Activated CD8-positive, alpha-beta memory T cell treated with anti-CD3 and anti-CD28 coated beads, Interleukin-2, amount 50 U/mL, for 24 hours (primary cell): ENCODE data around the gene NUP85.
"Not testable (repeated sequence)": the region's sequence is repeated elsewhere in the genome, so short reads cannot be mapped to it uniquely, and the experiment has no call there.

Experiments
- DNase-seq: peaks from one replicate; pipeline ENCODE4 v3.0.0-alpha.2; 2020; ENCODE audit errors: extremely low read depth

The NUP85 gene

DNA sequence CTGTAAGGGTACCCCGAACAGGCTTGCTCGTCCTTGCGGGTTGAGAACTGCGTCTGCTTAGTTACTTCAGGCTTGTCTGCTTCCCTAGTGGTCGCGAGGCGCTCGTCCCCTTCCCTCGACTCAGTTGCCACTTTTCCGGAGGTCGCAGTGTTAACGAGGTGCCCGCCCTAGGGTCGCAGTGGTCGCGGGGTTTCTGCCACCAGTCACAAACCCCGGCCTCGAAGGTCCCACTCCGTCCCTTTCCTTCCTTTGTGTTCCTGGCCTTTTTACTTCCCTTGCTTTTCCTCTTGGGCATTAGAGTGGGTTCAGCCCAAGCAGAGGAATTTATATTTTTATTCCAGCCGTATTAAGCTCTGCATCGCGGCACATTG, 299 bp downstream of the NUP85 start:
- DNase-seq, result no peak

- DNase-seq, result not testable (repeated sequence)
Observed at GRCh38 chr17:75207050-75207407, 1.6 kb downstream of the NUP85 start.

GRCh38 chr17:75207760-75208159, 2.3 kb downstream of the NUP85 start:
- DNase-seq, result no peak

DNA sequence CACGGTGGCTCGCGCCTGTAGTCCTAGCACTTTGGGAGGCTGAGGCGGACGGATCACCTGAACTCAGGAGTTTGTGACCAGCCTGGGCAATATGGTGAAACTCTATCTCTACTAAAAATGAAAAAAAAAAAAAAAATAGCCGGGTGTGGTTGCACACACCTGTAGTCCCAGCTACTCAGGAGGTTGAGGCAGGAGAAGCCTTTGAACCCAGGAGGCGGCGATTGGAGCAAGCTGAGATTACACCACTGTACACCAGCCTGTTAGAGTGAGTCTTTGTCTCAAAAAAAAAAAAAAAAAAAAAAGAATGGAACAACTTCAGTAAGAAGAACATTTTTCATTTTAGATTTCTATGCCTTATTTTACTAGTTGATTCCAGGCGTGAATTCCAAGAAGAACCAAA, 2.7 kb downstream of the NUP85 start:
- DNase-seq, result no peak

DNA sequence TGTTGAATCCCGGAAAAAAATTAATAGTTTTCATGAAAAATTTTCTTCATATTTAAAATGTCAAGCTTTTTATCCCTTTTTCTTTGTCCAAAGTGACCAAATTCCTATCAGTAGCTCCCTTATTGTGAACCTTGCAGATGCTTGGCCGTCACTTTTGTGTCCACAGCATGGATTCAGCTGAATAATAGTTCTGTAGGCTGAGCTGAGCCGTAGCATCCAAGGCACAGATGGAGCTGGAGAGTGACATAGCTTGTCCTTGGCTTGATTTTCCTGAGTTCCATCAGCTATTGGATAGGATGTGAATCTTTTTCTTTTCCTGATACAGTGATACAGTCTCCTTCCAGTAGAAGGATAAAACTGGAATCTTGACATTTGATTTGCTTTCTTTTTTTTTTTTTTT, 3.6 kb downstream of the NUP85 start:
- DNase-seq, result no peak

DNA sequence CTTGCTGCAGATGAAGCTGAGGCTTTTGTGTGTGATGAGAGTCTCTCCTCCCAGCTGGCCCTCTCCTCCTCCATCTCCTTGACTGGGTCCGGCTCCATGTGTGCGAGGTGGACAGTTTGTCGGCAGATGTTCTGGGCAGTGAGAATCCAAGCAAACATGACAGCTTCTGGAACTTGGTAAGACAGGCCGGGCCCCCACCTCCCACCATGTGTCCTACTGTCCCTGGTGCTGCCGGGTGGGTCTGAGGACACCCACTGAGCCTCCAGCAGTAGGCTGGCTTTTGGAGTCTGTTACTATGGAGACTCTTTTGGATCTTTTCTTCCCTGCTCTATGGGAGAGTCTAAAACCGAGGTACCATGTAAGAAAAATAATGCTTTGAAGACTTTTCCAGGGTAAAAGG, 12.7 kb downstream of the NUP85 start:
- no peak for DNase-seq

DNA sequence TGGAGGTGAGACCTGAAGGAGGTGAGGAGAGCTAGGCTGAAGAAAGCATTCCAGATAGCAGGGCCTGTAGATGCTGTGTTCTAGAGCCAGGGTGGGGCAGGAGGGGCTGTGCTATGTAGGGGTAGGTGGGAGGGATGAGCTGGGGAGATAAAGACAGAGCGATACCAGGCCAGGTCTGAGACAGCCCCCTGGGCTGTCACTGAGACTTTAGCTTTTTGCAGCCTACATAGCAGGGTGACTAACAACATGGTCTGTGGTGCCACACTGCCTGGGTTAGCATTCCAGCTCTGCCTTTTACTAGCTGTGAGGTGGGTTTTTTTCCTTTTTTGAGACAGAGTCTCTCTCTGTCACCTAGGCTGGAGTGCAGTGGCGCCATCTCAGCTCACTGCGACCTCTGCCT, 14.3 kb downstream of the NUP85 start:
- DNase-seq, result no peak

DNA sequence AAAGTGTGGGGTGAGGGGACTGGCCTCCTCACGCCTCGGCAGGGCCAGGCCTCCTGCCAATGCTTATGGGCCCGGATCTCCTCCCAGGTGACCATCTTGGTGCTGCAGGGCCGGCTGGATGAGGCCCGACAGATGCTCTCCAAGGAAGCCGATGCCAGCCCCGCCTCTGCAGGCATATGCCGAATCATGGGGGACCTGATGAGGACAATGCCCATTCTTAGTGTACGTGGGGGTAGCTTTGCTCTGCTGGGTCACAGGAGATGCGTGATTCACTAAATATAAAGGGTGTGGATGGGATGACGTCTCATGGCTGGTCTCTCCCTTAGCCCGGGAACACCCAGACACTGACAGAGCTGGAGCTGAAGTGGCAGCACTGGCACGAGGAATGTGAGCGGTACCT, 19.5 kb downstream of the NUP85 start:
- no peak for DNase-seq

DNA sequence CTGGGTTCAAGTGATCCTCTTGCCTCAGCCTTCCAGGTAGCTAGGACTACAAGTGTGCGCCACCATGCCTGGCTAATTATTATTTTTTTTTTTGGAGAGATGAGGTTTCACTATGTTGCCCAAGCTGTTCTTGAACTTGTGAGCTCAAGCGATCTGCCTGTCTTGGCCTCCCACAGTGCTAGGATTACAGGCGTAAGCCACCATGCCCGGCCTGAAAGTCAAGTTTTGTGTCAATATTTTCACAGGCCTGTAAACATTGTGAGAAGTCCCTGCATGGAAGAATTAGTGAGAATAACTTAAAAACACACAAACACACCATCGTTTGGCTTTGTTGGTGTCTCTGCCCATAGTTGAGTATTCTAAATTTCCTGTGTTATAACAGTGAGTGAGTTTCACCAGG, 22.2 kb downstream of the NUP85 start:
- no peak for DNase-seq

- no peak for DNase-seq
Observed at GRCh38 chr17:75228305-75228704, 22.8 kb downstream of the NUP85 start.

DNA sequence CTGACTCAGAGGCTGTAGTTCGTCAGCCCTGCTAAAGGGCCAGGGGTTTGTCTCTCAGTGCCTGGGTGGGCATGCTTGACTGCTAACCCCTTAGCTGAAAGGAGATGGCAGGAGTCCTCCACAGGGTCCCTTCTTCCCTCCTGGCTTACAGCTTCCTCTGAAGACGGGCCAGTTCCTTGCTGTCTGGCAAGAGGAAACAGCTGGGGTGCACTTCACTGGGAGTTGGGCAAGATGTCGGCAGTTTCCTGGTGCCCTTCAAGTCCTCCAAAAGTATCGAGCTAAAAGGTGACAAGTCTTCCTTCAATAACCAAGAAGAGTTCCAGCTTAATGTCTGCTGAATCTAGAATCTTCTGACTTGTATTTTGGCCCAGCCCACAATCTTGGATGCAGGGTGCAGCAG, 23.4 kb downstream of the NUP85 start:
- DNase-seq, result no peak

GRCh38 chr17:75231071-75231470, 25.6 kb downstream of the NUP85 start:
- no peak for DNase-seq

DNA sequence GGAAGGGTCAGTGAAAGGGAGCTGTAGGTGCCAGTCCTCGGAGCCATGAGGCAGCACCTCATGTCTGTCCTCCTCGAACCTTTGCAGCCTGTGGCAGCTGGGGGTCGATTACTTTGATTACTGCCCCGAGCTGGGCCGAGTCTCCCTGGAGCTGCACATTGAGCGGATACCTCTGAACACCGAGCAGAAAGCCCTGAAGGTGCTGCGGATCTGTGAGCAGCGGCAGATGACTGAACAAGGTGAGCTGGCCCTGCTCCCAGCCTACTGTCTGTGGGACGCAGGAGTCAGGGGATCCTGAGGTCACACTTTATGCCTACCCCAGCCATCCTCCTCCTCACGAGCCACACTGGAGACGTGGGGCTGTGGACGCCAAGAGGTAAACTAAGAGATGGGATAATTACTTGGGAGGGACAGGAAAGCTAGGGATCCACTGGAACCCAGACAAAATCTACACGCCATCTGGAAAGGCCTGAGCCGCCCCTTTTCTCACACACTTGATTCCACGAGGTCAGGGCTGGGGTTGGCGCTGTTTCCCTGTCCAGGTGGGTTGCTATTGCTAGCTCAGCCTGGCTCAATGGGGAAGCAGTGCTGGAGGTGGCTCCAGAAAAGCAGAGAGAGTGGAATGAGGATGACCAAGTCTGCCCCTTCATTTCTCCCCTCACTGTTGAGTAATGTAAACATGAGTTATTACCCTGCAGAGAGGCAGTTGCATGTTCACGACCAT, 26.4 kb downstream of the NUP85 start:
- DNase-seq, result no peak

DNA sequence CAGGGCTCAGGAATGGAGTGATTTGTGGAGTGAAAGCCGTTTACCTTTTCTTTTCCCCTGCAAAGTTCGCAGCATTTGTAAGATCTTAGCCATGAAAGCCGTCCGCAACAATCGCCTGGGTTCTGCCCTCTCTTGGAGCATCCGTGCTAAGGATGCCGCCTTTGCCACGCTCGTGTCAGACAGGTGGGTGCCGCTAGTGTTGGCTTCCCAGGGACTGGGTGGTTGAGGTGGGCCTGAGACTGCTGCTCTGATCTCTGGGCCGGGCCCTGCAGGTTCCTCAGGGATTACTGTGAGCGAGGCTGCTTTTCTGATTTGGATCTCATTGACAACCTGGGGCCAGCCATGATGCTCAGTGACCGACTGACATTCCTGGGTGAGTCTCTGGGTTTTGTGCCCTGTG, 27.3 kb downstream of the NUP85 start:
- DNase-seq, result no peak

DNA sequence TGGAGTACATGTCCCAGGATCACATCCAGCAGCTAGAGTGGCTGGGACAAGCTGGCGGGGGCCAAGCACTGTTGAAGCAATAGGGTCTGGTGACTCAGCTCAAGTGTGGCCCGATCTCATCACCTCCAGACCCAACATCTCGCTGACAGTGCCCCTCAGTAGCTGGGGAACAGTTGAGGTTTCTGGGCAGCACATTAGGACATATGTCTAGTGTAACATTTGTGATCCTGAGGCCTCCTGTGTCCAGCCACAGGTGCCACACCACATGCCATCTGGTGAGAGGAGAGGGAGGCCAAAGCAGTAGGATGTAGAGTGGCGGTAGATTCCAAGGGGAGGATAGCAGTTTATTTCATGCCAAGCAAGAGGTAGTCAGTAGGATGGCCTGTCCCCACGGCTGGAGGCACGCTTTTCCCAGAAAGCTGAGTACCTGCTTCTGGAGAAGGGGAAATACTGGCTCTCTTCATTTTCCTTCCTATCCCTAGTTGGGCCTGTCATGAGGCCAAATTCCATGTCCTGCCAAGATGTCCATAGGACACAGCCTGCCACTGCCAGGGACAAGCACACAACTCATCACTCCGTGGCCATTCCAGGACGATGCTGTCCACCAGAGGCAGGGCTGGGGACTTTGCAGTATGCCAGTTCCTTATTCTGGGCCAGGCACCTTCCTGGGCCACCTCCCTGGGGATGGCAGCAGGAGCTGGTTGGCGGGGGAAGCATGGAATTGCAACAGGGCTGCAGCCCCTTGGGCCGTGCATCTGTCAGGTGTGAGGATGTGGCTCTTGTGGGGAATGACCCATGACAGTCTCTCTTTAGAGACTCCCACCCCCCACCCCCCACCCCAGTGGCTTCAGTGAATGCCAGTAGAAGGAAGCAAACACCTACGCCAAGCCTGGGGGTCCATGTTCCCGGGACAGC, 31.9 kb downstream of the NUP85 start:
- DNase-seq, result no peak

GRCh38 chr17:75238020-75238580, 32.6 kb downstream of the NUP85 start:
- no peak for DNase-seq

DNA sequence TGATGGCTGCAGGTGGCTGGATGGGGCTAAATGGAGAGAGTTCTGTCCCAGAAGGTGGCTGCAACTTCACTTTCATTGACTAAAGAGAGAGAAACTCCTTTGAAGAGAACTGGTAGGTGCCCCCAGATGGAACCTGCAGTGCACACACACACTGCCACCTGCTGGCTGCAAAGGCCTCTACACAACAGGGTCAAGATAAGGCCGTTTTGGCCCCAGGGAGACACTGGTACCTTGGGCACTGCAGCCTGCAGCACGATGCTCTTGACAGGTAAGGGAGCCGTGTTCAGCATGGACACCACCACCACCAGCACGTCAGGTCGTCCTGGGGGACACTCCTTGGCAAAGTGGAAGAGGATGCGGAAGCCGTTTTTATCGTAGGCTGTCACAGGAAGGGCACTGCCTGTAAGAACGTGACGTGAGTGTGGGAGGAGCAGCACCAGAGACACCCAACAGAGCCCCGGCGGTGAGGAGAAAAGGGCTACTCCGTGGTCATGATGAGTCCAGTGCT, 33.3 kb downstream of the NUP85 start:
- DNase-seq, result no peak

DNA sequence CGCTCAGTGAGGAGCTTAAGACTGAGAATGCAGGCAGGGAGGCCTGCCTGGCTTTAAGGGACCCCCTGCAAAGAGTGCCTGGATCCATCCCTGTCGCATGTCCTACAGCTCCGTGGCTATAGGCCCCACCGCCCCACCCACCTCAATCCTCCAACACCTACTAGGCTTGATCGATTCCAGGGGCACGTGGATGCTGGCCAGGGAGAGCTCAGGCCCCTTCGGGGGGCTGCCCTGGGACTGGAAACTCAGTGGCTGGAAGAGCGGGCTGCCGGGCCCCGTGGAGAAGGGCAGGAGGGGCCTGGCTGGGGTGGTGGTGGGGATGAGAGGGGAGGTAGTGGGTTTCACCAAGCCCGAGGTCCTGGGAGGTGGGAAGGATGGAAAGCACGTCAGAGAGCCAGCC, 33.7 kb downstream of the NUP85 start:
- DNase-seq, result no peak

- no peak for DNase-seq
Observed at GRCh38 chr17:75239778-75240393, 34.4 kb downstream of the NUP85 start.

- no peak for DNase-seq
Observed at GRCh38 chr17:75240394-75241142, 35.1 kb downstream of the NUP85 start.

DNA sequence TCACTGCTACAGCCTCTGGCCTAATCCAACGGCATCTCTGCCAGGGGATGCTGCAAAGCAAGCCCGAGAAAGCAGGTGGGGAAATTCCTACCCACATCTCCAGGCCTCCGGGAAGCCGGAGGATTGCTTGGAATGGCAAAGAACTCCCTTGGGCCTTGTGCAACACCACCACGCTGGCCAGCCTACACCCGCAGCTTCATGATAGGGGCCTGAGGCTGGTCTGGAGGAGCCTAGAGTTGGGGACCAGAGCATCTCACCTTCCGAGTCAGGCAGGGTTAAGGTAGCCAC, 35.6 kb downstream of the NUP85 start:
- DNase-seq, result no peak

DNA sequence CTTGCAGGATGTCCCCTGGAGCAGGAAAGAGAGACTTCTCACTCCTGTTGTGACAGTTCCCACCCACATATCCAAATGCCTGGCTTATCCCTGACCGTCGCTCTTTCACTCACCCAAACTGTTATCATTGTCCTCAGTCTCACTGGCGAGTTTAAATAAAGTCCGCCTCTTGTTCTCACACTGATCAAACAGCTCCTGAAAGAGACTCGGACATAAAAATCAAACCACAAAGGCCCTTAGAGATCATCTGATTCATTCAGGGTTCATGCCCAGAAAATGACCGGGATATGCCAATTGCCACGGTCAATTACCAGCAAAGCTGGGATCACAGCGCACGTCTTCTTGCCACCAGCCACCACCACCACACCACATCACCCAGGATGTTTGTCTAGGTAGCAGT, 36.0 kb downstream of the NUP85 start:
- DNase-seq, result no peak
